GM21528 (cell line): ENCODE measurements around the gene MERTK.
"Not testable (repeated sequence)": the region's sequence is repeated elsewhere in the genome, so short reads cannot be mapped to it uniquely, and the experiment has no call there.

Experiments
- ATAC-seq: cut with Tn5 transposase; IDR thresholded peaks from one replicate; pipeline ENCODE4 v1.9.1; 2021; ENCODE audit warnings: mild to moderate bottlenecking, moderate library complexity; ENCODE audit not compliant: unreplicated experiment, low FRiP score

The MERTK gene

DNA sequence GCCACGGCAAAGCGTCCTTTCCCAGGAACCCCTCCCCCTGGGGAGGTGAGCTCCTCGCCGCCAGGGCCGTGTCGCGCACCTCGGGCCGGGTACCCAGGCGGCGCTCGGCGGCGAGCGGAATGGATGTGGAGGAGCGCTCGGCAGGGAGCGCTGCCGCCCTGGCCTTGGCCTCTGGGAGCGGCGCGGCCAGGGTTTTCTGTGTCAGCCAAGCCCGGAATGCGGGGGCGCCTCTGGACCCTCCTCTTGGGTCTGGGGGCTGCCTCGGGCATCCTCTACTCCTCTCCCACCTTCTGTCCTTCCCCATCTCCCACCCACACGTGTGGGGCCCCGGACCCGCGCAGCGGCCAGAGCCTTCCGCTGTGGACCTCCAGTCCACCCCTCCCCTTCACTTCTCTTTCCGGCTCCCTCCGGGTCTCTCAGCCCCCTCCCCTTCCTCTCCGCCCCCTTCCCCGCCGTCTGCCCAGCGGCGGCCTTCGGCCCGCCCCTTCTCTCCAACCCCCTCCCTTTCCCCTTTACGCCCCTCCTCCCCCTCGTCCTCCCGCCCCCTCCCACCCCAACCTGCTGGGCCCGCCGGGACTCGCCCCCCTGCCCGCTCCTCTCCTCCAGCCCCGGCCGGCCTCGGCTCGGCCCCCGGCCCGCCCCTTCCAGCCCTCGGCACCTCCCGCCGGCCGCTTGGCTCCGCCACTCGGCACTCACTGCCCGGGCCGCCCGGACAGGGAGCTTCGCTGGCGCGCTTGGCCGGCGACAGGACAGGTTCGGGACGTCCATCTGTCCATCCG is at the start of gene MERTK:
Gene MERTK, plus strand, starts transcription at position 684 of the 779 bp plus-strand sequence. CDS start 129 bp downstream, outside the sequence.
- ATAC-seq: peak; percentile 66

DNA sequence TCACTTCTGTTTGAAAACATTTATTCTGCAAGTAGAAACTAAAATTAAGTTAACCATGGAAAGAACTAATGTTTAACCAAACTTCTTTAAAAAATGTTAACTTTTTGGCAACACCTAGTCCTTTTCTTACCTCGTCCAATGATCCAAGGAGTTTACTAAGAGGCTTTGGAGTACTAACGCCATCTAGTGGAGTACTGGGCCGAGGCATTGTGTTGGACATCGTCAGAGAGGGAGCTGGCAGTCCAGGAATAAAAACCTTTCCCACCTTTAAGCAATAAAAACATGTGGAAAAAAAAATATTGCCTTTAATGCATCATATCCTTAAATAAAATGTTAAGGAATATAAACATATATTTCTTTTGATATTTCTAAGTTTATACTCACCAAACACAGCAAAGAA is 47.8 kb upstream of the MERTK start:
- not testable (repeated sequence) for ATAC-seq

DNA sequence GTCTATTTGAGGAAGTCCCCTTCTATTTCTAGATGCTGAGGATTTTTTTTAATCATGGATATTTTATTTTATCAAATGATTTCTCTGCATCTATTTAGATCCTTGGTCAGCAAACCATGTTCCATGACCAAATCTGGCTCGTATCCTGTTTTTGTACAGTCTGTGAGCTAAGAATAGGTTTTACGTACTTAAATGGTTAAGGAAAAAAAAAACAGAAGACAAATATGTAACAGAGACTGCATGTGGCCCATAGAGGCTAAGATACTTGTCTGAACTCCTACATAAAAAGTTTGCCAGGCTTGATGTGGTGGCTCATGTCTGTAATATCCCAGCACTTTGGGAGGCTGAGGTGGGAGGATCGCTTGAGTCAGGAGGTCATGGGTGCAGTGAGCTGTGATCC is 45.9 kb upstream of the MERTK start:
- ATAC-seq: not testable (repeated sequence)

DNA sequence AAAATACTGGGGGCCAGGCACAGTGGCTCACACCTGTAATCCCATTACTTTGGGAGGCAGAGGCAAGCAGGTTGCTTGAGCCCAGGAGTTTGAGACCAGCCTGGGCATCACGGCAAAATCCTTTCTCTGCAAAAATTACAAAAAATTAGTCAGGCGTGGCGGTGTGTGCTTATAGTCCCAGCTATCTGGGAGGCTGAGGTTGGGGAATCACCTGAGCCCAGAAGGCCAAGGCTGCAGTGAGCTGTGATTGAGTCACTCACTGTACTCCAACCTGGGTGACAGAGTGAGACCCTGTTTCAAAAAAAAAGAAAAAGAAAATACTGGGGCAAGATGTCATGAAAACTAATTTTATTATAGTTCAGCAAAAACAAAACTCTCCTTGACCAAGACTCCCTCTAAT is 38.4 kb upstream of the MERTK start:
- ATAC-seq: not testable (repeated sequence)

DNA sequence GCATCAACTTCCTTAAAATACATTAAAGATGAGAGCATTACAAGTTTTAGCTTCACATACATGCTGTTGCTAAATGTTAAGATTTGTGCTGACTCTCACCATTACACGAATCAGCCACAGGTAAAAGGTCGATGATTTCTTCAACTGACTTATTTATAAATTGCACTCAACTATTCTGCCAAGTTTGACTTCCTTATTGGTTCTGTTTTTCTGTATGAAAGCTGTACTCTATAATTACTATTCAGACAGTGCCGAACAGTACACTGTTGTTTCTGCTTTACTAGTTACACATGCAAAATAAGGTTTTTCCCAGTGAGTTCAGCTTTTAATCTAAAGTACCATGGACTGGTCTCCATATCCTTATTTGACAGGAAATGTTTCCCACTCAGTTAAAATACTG is 33.3 kb upstream of the MERTK start:
- not testable (repeated sequence) for ATAC-seq

DNA sequence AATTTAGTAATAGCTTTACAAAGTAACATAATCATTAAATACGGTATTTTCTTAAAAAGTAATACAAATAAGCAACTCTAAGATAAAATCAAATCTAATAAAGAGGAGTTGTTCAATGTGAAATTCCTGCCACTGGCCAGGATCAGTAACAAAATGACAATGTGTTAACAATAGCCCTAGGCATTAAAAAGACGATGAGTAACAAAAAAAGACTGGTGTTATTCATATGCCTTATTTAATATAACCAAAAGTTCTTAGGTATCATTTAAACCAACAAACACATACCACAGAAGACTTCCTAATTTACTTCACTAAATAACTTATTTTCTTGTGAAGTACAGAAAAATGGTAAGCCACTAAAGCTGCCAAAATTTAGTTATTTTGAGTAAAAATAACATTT is 25.6 kb upstream of the MERTK start:
- not testable (repeated sequence) for ATAC-seq

DNA sequence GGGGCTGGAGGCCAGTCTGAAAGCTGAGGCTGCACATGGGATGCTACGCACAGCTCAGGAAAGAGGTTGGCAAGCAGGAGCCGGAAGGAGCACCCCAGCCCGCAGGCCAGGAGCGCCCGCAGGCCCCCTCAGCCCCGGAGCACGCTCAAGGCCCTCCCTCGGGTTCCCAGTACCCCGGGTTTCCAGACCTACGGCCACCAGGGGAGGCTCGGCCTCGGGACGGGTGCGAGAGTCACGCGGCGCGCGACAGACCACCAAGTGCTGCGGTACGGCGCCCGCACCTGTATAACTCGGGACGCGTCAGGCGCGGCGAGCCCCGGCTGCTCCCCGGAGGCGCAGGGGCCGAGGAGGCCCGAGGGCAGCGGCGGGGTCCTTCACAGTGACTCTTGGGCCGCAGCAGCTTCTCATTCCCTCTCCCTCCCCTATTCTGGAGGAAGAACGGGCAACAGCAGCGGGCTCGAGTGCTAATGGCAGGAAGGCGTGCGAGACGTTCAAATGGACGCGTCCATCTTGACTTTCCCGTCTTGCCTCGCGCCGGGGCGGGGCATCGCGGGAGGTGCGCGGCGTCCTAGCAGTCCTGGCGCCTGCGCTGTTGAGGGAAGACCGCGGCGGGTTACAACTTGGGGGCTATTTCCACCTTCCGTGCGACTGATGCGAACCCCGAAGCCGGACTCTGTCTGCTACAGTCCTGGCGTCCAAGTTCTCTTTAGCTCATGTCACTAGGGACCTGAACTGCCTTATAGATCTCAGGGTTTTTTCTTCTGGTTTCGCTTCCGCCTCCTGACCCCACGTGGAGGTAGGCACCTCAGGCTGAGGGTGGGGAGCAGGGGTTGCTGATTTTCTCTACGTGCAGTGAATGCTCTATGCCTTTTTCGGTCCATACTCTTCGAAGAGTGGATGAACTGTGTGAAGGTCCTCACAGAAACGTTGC is 14.5 kb upstream of the MERTK start, which contains the start of gene ANAPC1:
Gene ANAPC1, minus strand, starts transcription at position 533 of the 931 bp plus-strand sequence. CDS start 3,368 bp downstream, outside the sequence.
- ATAC-seq: peak; percentile 89

DNA sequence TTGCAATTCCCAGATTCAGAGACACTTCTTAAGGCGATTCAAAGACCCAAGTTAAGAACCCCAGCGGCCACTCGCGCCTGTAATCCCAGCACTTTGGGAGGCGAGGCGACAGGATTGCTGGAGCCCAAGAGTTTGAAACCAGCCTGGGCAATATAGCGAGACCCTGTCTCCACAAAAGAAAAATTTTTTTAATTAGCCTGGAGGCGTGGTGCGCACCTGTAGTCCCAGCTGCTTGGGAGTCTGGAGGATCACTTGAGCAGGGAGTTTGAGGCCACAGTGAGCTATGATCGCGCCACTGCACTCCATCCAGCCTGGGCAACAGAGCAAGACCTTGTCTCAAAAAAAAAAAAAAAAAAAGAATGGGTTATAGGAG is 13.8 kb upstream of the MERTK start:
- no peak for ATAC-seq

DNA sequence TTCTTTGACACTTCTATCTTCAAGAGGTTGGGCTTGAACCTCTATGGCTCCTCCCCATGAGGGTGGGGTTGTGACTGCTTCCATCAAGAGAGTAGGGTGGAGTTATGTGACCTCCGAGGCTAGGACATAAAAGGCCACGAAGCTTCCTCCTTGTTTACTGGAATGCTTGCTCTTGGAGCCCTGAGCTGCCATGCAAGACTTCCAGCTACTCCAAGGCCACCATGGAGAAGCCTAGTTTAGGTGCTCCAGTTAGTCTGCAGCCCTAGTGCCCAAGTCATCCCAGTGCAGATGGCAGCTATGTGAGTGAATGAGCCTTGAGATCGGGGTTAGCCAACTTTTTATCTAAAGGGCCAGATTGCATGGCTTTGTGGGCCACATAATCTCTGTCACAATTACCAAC is 2.4 kb upstream of the MERTK start:
- ATAC-seq: no peak

DNA sequence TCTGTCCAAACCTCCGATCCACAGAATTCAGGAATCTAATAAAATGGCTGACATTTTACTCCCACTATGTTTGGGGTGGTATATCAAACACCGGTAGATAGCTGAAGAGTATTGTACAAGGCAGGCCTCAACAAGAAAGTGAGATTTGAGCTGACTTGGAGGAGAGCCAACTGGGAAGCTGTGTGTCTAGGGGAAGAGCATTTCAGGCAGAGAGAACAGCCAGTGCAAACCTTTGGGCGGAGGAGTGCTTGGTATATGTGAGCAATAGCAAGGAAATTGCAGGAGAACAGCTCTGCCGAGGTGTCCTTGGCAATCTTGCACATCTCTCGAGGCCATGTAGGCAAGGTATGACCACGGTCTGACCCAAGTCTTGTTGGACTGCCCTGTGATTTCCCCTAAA is 1.8 kb upstream of the MERTK start:
- no peak for ATAC-seq

DNA sequence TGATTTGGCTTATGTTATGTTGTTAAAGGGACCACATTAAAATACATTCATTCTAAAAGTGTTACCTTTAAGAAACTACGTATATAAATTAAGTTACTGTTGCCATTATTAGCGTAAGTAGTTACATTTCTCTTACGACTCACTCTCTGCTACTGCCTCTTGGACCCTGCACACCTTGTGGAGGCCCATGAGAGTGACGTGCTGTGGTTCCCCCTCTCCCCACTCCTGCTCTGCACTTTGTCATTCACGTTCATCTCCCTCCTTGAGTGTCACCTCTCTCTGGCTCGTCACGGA is 830 bp upstream of the MERTK start:
- ATAC-seq: peak; percentile 38

DNA sequence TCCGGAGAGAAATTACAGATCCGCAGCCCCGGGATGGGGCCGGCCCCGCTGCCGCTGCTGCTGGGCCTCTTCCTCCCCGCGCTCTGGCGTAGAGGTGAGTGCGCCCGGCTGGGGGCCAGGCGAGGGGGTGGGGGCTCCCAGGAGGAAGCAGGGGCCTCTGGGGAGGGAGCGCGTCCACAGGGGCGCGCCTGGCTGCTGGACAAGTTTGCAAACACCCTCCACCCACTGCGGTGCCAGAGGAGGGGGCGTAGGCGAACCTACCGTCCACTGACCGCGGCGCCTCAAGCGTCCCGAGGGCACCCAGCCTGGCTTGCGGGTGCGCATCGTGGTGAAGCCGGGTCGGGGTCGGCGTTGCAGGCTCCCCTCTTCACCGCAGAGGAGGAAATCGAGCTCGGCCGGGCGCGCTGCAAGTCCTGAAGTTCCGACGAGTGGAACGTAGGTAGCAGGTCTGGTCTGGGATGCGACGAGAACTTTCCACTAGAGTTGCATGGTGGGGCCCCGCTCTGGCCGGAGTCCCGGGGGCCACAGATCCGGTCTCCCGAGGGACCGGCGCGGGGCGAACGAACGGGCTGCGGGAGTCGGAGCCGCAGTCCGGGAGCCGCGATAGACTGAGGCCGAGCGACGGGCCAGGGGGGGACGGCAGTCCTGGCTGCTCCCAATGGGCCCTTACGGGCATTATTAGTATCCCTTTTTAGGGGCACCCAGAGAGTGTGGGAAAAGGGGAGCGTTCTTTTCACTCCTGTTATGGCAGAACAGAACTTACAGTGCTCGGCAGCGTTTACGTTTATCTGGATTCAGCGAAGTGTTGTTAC is 502 bp downstream of the MERTK start:
- peak; percentile 25 for ATAC-seq

DNA sequence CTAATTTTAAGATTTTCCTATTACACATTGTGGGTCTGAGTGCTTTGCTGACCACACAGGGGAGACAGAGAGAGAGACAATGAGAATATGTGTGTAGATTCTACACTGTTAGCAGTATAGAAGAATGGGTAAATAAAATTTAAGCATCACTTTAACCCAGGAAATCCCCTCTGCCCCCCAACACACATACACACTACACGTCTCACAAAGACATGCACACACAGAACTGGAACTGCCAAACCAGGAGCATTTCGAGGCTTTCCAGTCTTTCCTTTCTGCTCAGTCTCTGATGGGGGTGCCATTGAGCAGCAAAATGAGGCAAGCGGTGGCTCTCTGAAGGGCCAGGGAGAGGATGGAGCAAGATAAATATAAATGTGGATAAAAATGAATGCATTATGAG is 2.5 kb downstream of the MERTK start:
- no peak for ATAC-seq

DNA sequence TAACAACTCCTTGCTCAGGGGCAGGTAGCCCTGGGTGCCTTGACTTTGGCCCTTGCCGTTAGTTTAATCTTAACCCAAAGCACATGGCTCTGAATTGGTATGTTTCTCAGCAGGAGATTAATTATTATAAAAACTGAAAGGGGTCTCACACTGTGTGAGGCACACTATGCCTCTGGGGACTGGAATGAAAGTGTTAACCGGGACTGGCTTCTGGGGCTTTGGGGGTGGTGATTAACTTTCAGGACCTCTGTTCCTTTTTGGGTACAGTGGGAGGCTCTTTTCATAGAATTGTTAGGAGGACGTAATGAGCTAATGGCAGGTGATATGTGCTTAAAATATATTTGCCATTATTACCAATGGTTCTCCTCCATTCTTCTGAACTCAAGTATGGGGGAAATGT is 5.1 kb downstream of the MERTK start:
- ATAC-seq: no peak

DNA sequence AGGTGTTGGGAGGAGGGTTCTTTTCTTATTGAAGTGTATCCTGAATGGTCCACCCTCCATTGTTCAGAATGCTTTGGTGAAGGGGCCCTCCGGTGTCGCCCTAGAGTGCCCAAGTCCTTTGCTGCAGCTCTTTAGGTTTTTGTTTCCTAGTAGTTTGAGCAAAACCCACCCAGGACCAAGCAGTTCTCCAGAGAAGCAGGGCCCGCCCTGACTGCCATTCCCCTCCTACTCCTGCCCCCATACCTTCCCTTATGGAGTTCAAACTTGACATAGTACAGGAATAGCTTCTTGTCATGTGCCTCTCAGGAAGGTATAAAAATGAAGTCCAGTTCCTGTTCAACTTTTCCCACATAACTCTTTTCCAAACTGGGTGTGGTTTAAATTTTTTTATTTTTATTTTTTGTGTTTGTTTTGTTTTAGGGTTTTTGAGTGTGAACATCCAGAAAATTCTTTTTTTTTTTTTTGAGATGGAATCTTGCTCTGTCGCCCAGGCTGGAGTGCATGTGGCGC is 5.6 kb downstream of the MERTK start:
- ATAC-seq: no peak

DNA sequence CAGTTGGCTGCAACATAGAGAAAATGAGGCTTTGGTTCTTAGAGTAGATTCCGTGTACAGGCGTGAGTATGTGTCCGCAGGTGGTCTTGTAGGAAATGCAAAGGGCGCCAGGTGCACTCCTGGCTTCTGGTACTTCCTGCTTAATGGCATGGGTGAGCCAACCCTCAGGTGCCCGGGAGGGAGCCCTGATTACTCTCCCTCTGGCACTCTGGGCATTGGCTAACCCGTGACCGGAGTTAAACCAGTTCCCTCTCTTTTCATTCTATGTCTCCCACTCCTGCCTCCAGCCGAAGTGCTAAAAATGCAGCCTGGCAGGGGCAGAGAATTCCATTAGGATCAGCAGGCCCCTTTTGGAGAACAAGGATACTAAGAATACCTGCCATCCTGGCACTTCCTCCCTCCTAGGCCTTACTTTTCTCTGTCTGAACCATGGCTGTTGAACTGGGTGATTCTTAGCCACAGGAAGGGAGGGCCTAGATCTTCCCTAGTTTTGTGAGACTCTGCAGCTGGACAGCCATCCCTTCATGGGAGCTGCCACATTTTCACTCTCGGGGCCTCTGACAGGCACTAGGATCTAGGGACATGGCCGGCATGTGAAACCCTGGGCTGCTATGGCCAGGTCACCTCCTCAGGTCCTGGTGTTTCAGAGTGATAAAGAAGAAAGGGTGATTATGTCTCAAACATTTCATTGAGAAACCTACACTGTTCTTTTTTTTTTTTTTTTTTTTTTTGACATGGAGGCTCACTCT is 6.5 kb downstream of the MERTK start:
- ATAC-seq: no peak

DNA sequence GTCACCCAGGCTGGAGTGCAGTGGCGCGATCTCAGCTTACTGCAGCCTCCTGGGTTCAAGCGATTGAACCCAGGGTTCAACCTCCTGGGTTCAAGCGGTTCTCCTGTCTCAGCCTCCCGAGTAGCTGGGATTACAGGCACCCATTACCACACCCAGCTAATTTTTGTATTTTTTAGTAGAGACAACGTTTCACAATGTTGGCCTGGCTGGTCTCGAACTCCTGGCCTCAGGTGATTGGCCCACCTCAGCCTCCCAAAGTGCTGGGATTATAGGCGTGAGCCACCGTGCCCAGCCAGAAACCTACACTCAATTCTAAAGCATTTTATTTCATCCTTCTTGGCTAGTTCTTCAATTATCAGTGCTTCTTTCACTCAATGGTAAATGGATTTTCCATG is 7.1 kb downstream of the MERTK start:
- not testable (repeated sequence) for ATAC-seq

DNA sequence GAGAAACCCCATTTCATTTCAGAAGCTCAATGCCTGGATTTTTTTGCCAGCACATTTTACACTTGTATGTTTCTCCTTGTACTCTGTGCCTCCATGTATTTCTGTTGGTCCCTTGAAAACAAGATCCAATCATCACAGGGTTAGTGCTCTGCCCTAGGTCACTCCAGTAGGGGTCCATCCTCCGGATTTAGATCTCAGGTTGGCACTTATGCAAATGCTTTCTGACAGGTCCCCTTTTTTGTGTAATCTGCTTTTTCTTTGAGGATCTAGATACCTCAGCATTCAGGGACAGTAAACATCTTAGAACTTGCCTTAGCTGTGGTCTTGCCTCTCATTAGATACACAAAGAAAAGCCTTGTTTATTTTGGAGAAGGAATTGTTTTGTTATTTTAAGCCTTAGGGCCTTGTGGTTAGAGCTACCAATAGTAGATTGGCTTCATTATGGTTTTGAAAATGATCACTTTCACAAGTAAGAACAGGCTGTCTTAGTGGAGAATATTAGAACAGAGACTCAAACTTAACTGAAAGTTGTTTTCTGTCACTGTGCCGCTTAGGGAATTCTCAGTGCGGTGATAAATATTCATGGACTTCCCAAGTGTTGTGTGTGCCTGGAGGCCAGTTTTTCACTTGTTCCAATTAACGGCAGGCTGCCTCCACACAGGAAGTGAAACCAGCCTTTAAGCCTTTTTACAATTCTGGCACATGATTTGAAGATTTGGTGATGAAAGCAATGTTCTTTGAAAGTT is 7.8 kb downstream of the MERTK start:
- ATAC-seq: no peak

DNA sequence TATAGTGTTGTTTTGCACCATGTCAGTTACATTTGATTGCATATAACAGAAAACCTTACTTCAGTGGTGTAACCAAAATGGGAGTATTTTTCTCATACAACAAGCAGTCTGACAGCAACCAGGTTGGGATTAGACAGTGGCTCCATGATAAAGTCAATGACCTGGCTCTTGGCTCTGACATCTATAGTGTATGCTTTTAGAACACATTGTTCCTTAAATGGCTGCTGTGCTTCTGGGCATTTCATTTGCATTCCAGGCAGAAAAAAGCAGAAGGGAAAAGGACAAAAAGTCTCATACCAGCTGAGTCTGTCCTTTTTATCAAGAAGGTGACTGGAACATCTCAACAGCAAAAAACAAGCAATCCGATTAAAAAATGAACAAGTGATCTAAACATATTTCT is 10.2 kb downstream of the MERTK start:
- no peak for ATAC-seq
